GM19099 (cell line): Measurements from ENCODE around the gene SLC35B3.

Experiments
- POLR2A ChIP-seq: IDR thresholded peaks from 3 replicates; pipeline ENCODE4 v1.6.1; 2011; ENCODE audit warnings: low read depth; ENCODE audit not compliant: insufficient read length; ENCODE audit errors: extremely low read depth

SLC35B3 gene

GRCh38 chr6:8435093-8435844, at the start of gene SLC35B3:
SLC35B3 (minus strand) TSS chr6:8435545.
- TF ChIP-seq POLR2A = peak; percentile 83

GRCh38 chr6:8483650-8484049, 48.3 kb upstream of the SLC35B3 start:
- no peak for TF ChIP-seq POLR2A

- TF ChIP-seq POLR2A = no peak
Measured at GRCh38 chr6:8481727-8482126, 46.4 kb upstream of the SLC35B3 start.

- TF ChIP-seq POLR2A = no peak
Measured at GRCh38 chr6:8478418-8478817, 43.1 kb upstream of the SLC35B3 start.

GRCh38 chr6:8476656-8477055, 41.3 kb upstream of the SLC35B3 start:
- no peak for TF ChIP-seq POLR2A

GRCh38 chr6:8468552-8469356, 33.4 kb upstream of the SLC35B3 start:
- TF ChIP-seq POLR2A = no peak

- TF ChIP-seq POLR2A = no peak
Measured at GRCh38 chr6:8462694-8463093, 27.3 kb upstream of the SLC35B3 start.

- no peak for TF ChIP-seq POLR2A
Measured at GRCh38 chr6:8462169-8462568, 26.8 kb upstream of the SLC35B3 start.

- no peak for TF ChIP-seq POLR2A
Measured at GRCh38 chr6:8446391-8446790, 11.0 kb upstream of the SLC35B3 start.

- no peak for TF ChIP-seq POLR2A
Measured at GRCh38 chr6:8442150-8442549, 6.8 kb upstream of the SLC35B3 start.

GRCh38 chr6:8441452-8441851, 6.1 kb upstream of the SLC35B3 start:
- TF ChIP-seq POLR2A = no peak

- TF ChIP-seq POLR2A = no peak
Measured at GRCh38 chr6:8439601-8440268, 4.4 kb upstream of the SLC35B3 start.

GRCh38 chr6:8437813-8438212, 2.5 kb upstream of the SLC35B3 start:
- TF ChIP-seq POLR2A = no peak

GRCh38 chr6:8436966-8437365, 1.6 kb upstream of the SLC35B3 start:
- no peak for TF ChIP-seq POLR2A

GRCh38 chr6:8435845-8436168, 462 bp upstream of the SLC35B3 start:
- TF ChIP-seq POLR2A = no peak

- TF ChIP-seq POLR2A = no peak
Measured at GRCh38 chr6:8434727-8435092, 635 bp downstream of the SLC35B3 start.
